ENCODE data around the gene ADISSP. TPM values are rescaled to one million over a fixed set of nuclear protein-coding genes. Genes with fewer than 3 reads are reported as not detected.

Gene ADISSP
- total and polyA plus RNA-seq, 2 of the 13 experiments (the other 11 are each of a cell fraction or from before 2014, with no cell fraction given): 38.3 to 90.6 TPM

GRCh38 chr20:3767427-3768341 is at the start of gene ADISSP (continued):
- TF ChIP-seq GZF1 (CRISPR knock-in tag; IDR thresholded peaks at IDR 0.05) (no peak), DPF2 (CRISPR knock-in tag; IDR thresholded peaks at IDR 0.05; ENCODE audit: borderline replicate concordance, low read depth) (0 out of 2 replicates have a peak, but pooled peaks have one; percentile 63), HHEX (CRISPR knock-in tag; IDR thresholded peaks at IDR 0.05) (no peak), POLR2G (IDR thresholded peaks at IDR 0.05; ENCODE audit: low read depth, low read length) (peak; percentile 92), NR3C1 (CRISPR knock-in tag; IDR thresholded peaks at IDR 0.05) (0 out of 2 replicates have a peak, but pooled peaks have one; percentile 75), MED1 (CRISPR knock-in tag; IDR thresholded peaks at IDR 0.05) (no peak; the same call in 1 of the 2 replicates), ZNF121 (CRISPR knock-in tag; IDR thresholded peaks at IDR 0.05) (no peak), ZNF468 (CRISPR knock-in tag; IDR thresholded peaks at IDR 0.05) (no peak), ZNF44 (CRISPR knock-in tag; IDR thresholded peaks at IDR 0.05) (peak; percentile 72), LBX2 (CRISPR knock-in tag; IDR thresholded peaks at IDR 0.05; ENCODE audit: borderline replicate concordance) (0 out of 2 replicates have a peak, but pooled peaks have one; percentile 10), ZFP91 (CRISPR knock-in tag; IDR thresholded peaks at IDR 0.05; ENCODE audit: borderline replicate concordance) (peak; percentile 84), ZNF256 (CRISPR knock-in tag; conservative IDR thresholded peaks at IDR 0.05) (peak; percentile 77; the same call in 1 of the 2 replicates), HNRNPH1 (optimal IDR thresholded peaks at IDR 0.05; ENCODE audit: low read depth, low read length) (no peak), ZSCAN9 (CRISPR knock-in tag; IDR thresholded peaks at IDR 0.05; ENCODE audit: borderline replicate concordance) (peak; percentile 89; the same call in 1 of the 2 replicates), HNRNPL (IDR thresholded peaks at IDR 0.05; ENCODE audit: low read depth, low read length) (peak; percentile 73; the same call in 1 of the 2 replicates), ZNF124 (CRISPR knock-in tag; IDR thresholded peaks at IDR 0.05) (peak; percentile 61; the same call in 1 of the 2 replicates), SMARCE1 (IDR thresholded peaks at IDR 0.05; ENCODE audit: borderline replicate concordance) (no peak), KAT7 (CRISPR knock-in tag; IDR thresholded peaks at IDR 0.05; ENCODE audit: borderline replicate concordance) (peak; percentile 68), ARNTL (CRISPR knock-in tag; IDR thresholded peaks at IDR 0.05) (peak; percentile 92), ZGPAT (CRISPR knock-in tag; IDR thresholded peaks at IDR 0.05) (peak; percentile 96), ZNF20 (CRISPR knock-in tag; IDR thresholded peaks at IDR 0.05) (peak; percentile 82), TEAD3 (CRISPR knock-in tag; optimal IDR thresholded peaks at IDR 0.05; ENCODE audit: borderline replicate concordance) (peak; percentile 22), NR2F6 (IDR thresholded peaks at IDR 0.05) (no peak; the same call in 1 of the 2 replicates), NR2F6 (CRISPR knock-in tag; IDR thresholded peaks at IDR 0.05) (peak; percentile 71)
- TF ChIP-seq, protein P1, sequence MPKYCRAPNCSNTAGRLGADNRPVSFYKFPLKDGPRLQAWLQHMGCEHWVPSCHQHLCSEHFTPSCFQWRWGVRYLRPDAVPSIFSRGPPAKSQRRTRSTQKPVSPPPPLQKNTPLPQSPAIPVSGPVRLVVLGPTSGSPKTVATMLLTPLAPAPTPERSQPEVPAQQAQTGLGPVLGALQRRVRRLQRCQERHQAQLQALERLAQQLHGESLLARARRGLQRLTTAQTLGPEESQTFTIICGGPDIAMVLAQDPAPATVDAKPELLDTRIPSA (CRISPR knock-in tag; IDR thresholded peaks at IDR 0.05; ENCODE audit: borderline replicate concordance): peak; percentile 96; the same call in 1 of the 2 replicates

Data from HepG2 (cell line).